Astrocyte of the spinal cord (primary cell): ENCODE results near the gene GNG8.

Experiments used
- DNase-seq: peaks from one replicate; pipeline ENCODE4 v3.0.0; 2011; ENCODE audit warnings: low read depth, low spot score
- H3K4me3 ChIP-seq: 2 replicates; pipeline ENCODE4 v1.5.1; 2011; ENCODE audit warnings: low read depth, mild to moderate bottlenecking, low read length, moderate library complexity
- in situ Hi-C: cut with HindIII; loops from 2 replicates; pipeline ENCODE4 v1.10.0; 2017; ENCODE audit warnings: low sequenced_read_pairs
- TF ChIP-seq, protein P1 (sequence below): IDR thresholded peaks from 2 replicates; pipeline ENCODE4 v1.5.1; 2012; ENCODE audit warnings: low read depth, mild to moderate bottlenecking, low read length, inconsistent platforms

Gene GNG8

DNA sequence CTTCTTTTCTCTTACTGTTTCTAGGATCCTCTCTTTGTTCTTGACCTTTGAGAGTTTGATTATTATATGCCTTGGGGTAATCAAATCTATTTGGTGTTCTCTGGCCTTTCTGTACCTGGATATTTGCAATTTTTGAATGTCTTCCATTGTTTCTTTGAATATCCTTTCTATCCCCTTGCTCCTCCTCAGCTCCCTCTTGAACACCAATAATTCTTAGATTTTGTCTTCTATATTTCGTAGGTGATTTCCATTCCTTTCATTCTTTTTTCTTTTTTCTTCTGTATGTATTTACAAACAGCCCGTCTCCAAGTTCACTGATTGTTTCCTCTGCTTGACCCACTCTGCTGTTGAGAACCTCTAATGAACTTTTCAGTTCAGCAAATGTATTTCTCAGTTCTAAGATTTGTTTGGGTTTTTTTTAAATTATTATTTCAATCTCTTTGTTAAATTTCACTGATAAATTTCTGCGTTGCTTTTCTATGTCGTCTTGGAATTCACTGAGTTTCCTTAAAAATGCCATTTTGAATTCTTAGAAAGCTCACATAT, 37.6 kb downstream of the GNG8 start:
- no peak overlapping the region for H3K4me3 ChIP-seq
- no peak for DNase-seq
- in situ Hi-C loops = no loop called here
- TF ChIP-seq, protein P1, sequence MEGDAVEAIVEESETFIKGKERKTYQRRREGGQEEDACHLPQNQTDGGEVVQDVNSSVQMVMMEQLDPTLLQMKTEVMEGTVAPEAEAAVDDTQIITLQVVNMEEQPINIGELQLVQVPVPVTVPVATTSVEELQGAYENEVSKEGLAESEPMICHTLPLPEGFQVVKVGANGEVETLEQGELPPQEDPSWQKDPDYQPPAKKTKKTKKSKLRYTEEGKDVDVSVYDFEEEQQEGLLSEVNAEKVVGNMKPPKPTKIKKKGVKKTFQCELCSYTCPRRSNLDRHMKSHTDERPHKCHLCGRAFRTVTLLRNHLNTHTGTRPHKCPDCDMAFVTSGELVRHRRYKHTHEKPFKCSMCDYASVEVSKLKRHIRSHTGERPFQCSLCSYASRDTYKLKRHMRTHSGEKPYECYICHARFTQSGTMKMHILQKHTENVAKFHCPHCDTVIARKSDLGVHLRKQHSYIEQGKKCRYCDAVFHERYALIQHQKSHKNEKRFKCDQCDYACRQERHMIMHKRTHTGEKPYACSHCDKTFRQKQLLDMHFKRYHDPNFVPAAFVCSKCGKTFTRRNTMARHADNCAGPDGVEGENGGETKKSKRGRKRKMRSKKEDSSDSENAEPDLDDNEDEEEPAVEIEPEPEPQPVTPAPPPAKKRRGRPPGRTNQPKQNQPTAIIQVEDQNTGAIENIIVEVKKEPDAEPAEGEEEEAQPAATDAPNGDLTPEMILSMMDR = no peak

- TF ChIP-seq, protein P1 = no peak
- DNase-seq = no peak
- in situ Hi-C loops = no loop called here
- H3K4me3 ChIP-seq = no peak overlapping the region
Measured at GRCh38 chr19:46596008-46596407, 40.0 kb downstream of the GNG8 start.

GRCh38 chr19:46591870-46592269, 44.1 kb downstream of the GNG8 start:
- in situ Hi-C loops = no loop called here
- TF ChIP-seq, protein P1 = no peak
- DNase-seq = no peak
- no peak overlapping the region for H3K4me3 ChIP-seq

DNA sequence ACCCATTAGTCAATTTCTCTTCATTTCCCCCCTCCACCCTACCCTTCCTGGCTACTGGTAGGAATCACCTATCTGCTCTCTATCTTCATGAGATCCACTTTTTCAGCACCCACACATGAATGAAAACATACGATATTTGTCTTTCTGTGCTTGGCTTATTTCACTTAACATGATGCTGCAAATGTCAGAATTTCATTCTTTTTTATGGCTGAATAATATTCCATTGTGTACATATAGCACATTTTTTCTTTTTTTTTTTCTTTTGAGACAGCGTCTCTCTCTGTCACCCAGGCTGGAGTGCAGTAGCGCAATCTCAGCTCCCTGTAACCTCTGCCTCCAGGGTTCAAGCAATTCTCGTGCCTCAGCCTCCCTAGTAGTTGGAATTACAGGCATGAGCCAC, 44.7 kb downstream of the GNG8 start:
- TF ChIP-seq, protein P1 = no peak
- in situ Hi-C loops = no loop called here
- DNase-seq = no peak
- no peak overlapping the region for H3K4me3 ChIP-seq

- no peak overlapping the region for H3K4me3 ChIP-seq
- DNase-seq = no peak
- TF ChIP-seq, protein P1 = no peak
- in situ Hi-C loops = no loop called here
Measured at GRCh38 chr19:46587861-46588260, 48.1 kb downstream of the GNG8 start.

DNA sequence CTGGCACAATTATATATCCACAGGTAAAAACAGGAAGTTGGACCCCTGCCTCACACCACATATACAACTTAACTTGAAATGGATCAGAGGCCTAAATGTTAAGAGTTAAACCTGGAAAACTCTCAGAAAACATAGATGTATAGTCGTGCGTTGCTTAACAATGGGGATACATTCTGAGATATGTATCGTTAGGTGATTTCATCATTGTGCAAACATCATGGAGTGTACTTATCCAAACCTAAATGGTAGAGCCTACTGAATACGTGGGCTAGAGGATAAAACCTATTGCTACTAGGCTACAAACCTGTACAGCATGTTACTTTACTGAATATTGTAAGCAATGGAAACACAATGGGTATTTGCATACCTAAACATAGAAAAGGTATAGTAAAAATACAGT, 49.7 kb downstream of the GNG8 start:
- DNase-seq = no peak
- TF ChIP-seq, protein P1 = no peak
- in situ Hi-C loops = no loop called here
- no peak overlapping the region for H3K4me3 ChIP-seq

DNA sequence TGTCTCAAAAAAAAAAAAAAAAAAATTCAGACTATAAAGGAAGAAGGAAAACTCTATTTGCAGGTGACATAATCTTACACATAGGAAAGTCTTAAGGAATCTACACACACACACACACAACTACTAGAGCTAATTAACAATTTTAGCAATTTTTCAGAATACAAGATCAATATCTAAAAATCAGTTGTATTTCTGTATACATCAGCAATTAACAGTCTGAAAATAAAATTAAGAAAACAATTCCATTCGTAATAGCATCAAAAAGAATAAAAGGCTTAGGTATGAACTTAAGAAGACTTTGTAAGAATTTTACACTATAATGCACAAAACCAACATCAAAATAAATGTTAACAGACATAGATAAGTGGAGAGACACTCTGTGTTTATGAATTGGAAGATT, 50.5 kb downstream of the GNG8 start:
- in situ Hi-C loops = no loop called here
- no peak overlapping the region for H3K4me3 ChIP-seq
- TF ChIP-seq, protein P1 = no peak
- DNase-seq = no peak
